GM12878 (cell line): Measurements from ENCODE around the gene SPTBN2. TPM values are rescaled to one million over a fixed set of nuclear protein-coding genes. Genes with fewer than 3 reads are reported as not detected.

Experiments
- ATAC-seq: fragments of 200-7000 bp; cut with Tn5 transposase; 3 replicates; pipeline ENCODE4 v1.9.1; 2020; ENCODE audit warnings: mild to moderate bottlenecking, moderate library complexity
- BruUV-seq: library from RNA; stranded (reverse); fragments of 400-500 nt; replicated peaks from 2 replicates; lab custom pipeline; 2021; lab: Mats Ljungman, UMichigan
- CTCF ChIA-PET: fragments of 300-600 bp; sonication (Branson Sonifier 250); formaldehyde crosslinking; extraction: SDS; loops from one replicate; lab custom pipeline; 2021; ENCODE audit warnings: inconsistent platforms; lab: Yijun Ruan, JAX
- POLR2A ChIA-PET: fragments of 350-600 bp; formaldehyde crosslinking; extraction: SDS; loops from one replicate; lab custom pipeline; 2021; ENCODE audit warnings: inconsistent platforms; lab: Charles Lee
- RAD21 ChIA-PET: fragments of 300-600 bp; sonication (Branson Sonifier 250); formaldehyde crosslinking; loops from one replicate; lab custom pipeline; 2023; ENCODE audit warnings: antibody characterized with exemption; ENCODE audit not compliant: unreplicated experiment; lab: Charles Lee
- SMC1A ChIA-PET: fragments of 300-600 bp; sonication (Branson Sonifier 250); formaldehyde crosslinking; loops from one replicate; lab custom pipeline; 2023; ENCODE audit not compliant: unreplicated experiment, uncharacterized antibody; lab: Charles Lee
- DNase-seq: peaks from one replicate; pipeline ENCODE4 v3.0.0-alpha.2; 2011; ENCODE audit warnings: low read depth, low spot score
- FAIRE-seq: peaks from 3 replicates; lab custom pipeline; 2011; peaks lifted over from hg19 to GRCh38; lab: Jason Lieb, UNC
- H2AFZ ChIP-seq: 2 replicates; pipeline ENCODE4 v1.6.0; 2011; ENCODE audit warnings: low read depth, low read length, control low read depth; ENCODE audit not compliant: control insufficient read depth
- H3K27ac ChIP-seq: 2 replicates; pipeline ENCODE4 v1.5.1; 2011; ENCODE audit warnings: control low read depth; ENCODE audit not compliant: control insufficient read depth, insufficient read depth
- H3K27me3 ChIP-seq, 2 experiments: replicated peaks in 1 of 2; 2 replicates each; pipeline versions ENCODE4 v1.6.0 to v1.6.1; 2011; ENCODE audit warnings: low read length in 1 of 2; ENCODE audit not compliant: control insufficient read depth in 2 of 2, insufficient read depth in 2 of 2
- H3K36me3 ChIP-seq, 2 experiments: 2 replicates each; pipeline ENCODE4 v1.5.1; 2011; ENCODE audit warnings: low read length in 1 of 2; ENCODE audit not compliant: control insufficient read depth in 2 of 2, insufficient read depth in 2 of 2
- H3K4me1 ChIP-seq: 2 replicates; pipeline ENCODE4 v1.6.1; 2011; ENCODE audit warnings: mild to moderate bottlenecking, low read length, moderate library complexity, mixed read lengths; ENCODE audit not compliant: control insufficient read depth, insufficient read depth
- H3K4me2 ChIP-seq: 2 replicates; pipeline ENCODE4 v1.6.0; 2011; ENCODE audit warnings: control low read depth; ENCODE audit not compliant: control insufficient read depth, insufficient read depth
- H3K4me3 ChIP-seq: fragments of 200-600 bp; sonication (generic); 2 replicates; pipeline ENCODE4 v1.5.1; 2016
- H3K79me2 ChIP-seq: 2 replicates; pipeline ENCODE4 v1.6.0; 2011; ENCODE audit warnings: low read length; ENCODE audit not compliant: control insufficient read depth, insufficient read depth
- H3K9ac ChIP-seq: 2 replicates; pipeline ENCODE4 v1.8.0; 2011; ENCODE audit warnings: low read length, control low read depth, mixed read lengths; ENCODE audit not compliant: control insufficient read depth, insufficient read depth
- H3K9me3 ChIP-seq: replicated peaks from 3 replicates; pipeline ENCODE4 v1.5.1; 2011; ENCODE audit warnings: mild to moderate bottlenecking, low read length; ENCODE audit not compliant: control insufficient read depth, insufficient read depth
- H4K20me1 ChIP-seq: 2 replicates; pipeline ENCODE4 v1.6.0; 2011; ENCODE audit not compliant: control insufficient read depth, insufficient read depth
- FOXM1 ChIP-seq: IDR thresholded peaks from 2 replicates; pipeline ENCODE4 v1.6.1; 2012; ENCODE audit warnings: low read depth, mild to moderate bottlenecking, inconsistent platforms, low read length, moderate library complexity
- RFX5 ChIP-seq: IDR thresholded peaks from 2 replicates; pipeline ENCODE4 v1.6.1; 2011; ENCODE audit warnings: low read depth, low read length, improper control_type of control experiment
- SRF ChIP-seq, 2 experiments: IDR thresholded peaks; 2 replicates each; pipeline ENCODE4 v1.6.1; 2011; ENCODE audit warnings: low read depth in 2 of 2, low read length in 2 of 2, mild to moderate bottlenecking in 1 of 2, moderate library complexity in 1 of 2
- ZNF687 ChIP-seq: fragments of 450-650 bp; IDR thresholded peaks from 2 replicates; pipeline ENCODE4 v1.6.1; 2017; ENCODE audit warnings: mild to moderate bottlenecking, moderate library complexity
- WGBS: methylation state at CpG from one replicate; pipeline ENCODE4 v1.1.6; 2016; ENCODE audit warnings: low lambda C conversion rate; ENCODE audit not compliant: insufficient replicate concordance, insufficient coverage; ENCODE audit errors: missing lambda C conversion rate; 5-methylcytosine and 5-hydroxymethylcytosine counted together
- in situ Hi-C: fragments of 300-500 bp; cut with MboI; formaldehyde crosslinking; loops from 9 replicates; pipeline ENCODE4 v1.14.3; 2018; ENCODE audit warnings: mixed read lengths
- intact Hi-C: fragments of 100-400 bp; cut with micrococcal nuclease; formaldehyde crosslinking; loops from one replicate; pipeline ENCODE4 v1.14.2; 2022; ENCODE audit not compliant: unreplicated experiment
- polyA plus RNA-seq, 11 experiments: library from polyadenylated mRNA; depleted of rRNA in 4 of 11; unstranded in 6 of 11; stranded (reverse) in 5 of 11; fragments of >200 nt; fragmentation: Nextera tagmentation in 4 of 11; fragmentation: Illumina TruSeq in 1 of 11; extraction: Ambion mirVana in 4 of 11; extraction: Trizol in 1 of 11; gene quantifications; 1 replicate in 1 of 11; 2 replicates in 10 of 11; pipeline versions ENCODE4 v1.2.1 to v1.2.3, GENCODE V29; 2011 to 2016; ENCODE audit warnings: inconsistent platforms in 2 of 11, missing spikeins in 2 of 11, low read depth in 1 of 11
- total RNA-seq, 4 experiments: library from RNA; depleted of rRNA in 3 of 4; stranded (reverse); fragments of >200 nt in 3 of 4; fragmentation: Illumina TruSeq in 1 of 4; extraction: Trizol in 1 of 4; gene quantifications; 2 replicates each; pipeline versions ENCODE4 v1.2.1 to v1.2.3, GENCODE V29; 2013 to 2021

The SPTBN2 gene
- total and polyA plus RNA-seq, 10 of the 15 experiments (the other 5 are each of a cell fraction or from before 2014, with no cell fraction given), result 0.38 to 1.0 (median 0.69) TPM; not detected in 5

GRCh38 chr11:66727282-66728037 lies 1.6 kb downstream of the SPTBN2 start (continued):
- peak; percentile 38 to 48; a peak in 1 of 4 replicates for TF ChIP-seq SRF (IDR thresholded peaks at IDR 0.05; ENCODE audit: low read depth in 2 of 2, low read length in 2 of 2)

GRCh38 chr11:66725647-66726046 lies 3.4 kb downstream of the SPTBN2 start:
- ATAC-seq (no peak), DNase-seq (no peak), FAIRE-seq (no peak)
- BruUV-seq, result no TSS peak
- SMC1A ChIA-PET, result no interaction called here
- intact Hi-C loops, result no loop called here
- POLR2A ChIA-PET, result no interaction called here
- no peak overlapping the region for H3K4me3 ChIP-seq
- no peaks in the 10 kb centered on the region for H3K9me3 ChIP-seq
- H3K27me3 ChIP-seq, result peaks cover 17 to 21% of the 10 kb centered on the region in 2 experiments
- in situ Hi-C loops, result no loop called here
- H3K9ac ChIP-seq, result no peak overlapping the region
- H3K79me2 ChIP-seq, result no peaks in the 10 kb centered on the region
- CTCF ChIA-PET, result interaction anchor here (1.0 to 1.7 kb wide), 4 partner anchors 14 to 339 kb away, joined by 3 to 8 read pairs (median 4); no protein-coding TSS in a partner anchor
- H2AFZ ChIP-seq, result no peak overlapping the region
- no peak overlapping the region for H3K27ac ChIP-seq
- H3K36me3 ChIP-seq, result no peaks in the 10 kb centered on the region
- RAD21 ChIA-PET, result no interaction called here
- WGBS, result 73% methylated on average over 10 of the region's 10 CpGs
- no peaks in the 10 kb centered on the region for H4K20me1 ChIP-seq
- H3K4me1 ChIP-seq, result no peaks in the 10 kb centered on the region
- H3K4me2 ChIP-seq, result no peak overlapping the region
- TF ChIP-seq ZNF687 (no peak), RFX5 (no peak), FOXM1 (no peak)
